HG03457 (cell line): Measurements from ENCODE around the gene GPBP1.
"Not testable (repeated sequence)": the region's sequence is repeated elsewhere in the genome, so short reads cannot be mapped to it uniquely, and the experiment has no call there.

Source experiments
- ATAC-seq: cut with Tn5 transposase; IDR thresholded peaks from one replicate; pipeline ENCODE4 v1.9.1; 2021; ENCODE audit warnings: moderate number of reproducible peaks; ENCODE audit not compliant: unreplicated experiment

The GPBP1 gene

GRCh38 chr5:57175551-57176309 is 1.9 kb downstream of the GPBP1 start:
- ATAC-seq: no peak

DNA sequence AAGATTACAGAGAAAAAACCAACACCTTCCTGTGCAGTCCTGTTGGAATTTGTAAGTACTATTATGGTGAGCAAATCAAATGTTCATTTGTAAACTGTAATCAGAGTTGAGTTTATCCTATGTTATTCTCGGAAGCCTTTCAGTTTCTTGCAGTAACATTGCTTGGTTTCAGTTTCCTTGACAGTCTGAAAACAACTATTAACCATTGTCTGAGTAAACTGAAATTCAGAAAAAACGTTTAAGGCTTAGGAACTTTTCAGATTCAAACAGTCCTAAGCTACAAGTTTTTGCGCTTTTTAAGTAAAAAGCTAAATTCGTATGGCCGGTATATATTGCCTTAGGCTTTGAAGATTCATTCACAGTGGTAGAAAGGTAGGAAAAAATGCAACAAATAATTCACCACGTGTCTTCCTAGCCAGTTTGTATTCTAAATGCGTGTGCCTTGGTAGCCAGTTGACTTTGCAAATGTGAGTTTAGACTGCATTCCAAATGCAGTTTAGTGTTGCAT is 2.5 kb downstream of the GPBP1 start:
- no peak for ATAC-seq

DNA sequence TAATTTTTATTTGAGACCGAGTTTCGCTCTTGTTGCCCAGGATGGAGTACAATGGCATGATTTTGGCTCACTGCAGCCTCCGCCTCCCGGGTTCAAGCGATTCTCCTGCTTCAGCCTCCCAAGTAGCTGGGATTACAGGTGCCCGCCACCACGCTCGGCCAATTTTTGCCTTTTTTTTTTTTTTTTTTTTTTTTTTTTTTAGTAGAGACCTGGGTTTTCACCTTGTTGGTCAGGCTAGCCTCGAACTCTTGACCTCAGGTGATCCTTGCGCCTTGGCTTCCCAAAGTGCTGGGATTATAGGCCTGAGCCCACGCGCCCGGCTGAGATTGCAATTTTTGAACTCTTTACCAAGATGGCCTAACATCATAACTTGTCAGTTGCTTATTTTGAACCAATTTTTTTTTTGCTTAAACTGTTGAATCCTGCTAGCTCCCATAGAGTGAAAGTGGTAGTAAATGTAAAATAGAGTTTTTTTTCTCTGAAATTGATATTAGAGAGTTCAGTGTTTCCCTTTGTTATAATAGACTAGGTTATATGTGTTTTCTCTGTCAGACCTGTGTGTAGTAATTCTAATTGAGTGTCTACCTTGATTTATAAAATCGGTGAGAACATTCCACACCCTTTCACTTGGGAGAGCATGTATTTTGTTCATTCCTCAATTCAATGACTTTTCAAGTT is 3.8 kb downstream of the GPBP1 start:
- ATAC-seq: no peak

DNA sequence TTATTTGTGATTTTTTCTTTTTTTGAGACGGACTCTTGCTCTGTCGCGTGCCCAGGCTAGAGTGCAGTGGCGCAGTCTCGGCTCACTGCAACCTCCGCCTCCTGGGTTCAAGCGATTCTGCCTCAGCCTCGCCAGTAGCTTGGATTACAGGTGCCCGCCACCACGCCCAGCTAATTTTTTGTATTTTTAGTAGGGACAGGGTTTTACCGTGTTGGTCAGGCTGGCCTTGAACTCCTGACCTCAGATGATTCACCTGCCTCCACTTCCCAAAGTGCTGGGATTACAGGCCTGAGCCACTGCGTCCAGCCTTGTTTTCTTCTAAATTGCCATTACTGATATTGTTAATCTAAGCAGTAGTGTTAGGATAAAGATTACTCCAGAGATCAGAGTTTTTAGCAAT is 4.4 kb downstream of the GPBP1 start:
- ATAC-seq: not testable (repeated sequence)

DNA sequence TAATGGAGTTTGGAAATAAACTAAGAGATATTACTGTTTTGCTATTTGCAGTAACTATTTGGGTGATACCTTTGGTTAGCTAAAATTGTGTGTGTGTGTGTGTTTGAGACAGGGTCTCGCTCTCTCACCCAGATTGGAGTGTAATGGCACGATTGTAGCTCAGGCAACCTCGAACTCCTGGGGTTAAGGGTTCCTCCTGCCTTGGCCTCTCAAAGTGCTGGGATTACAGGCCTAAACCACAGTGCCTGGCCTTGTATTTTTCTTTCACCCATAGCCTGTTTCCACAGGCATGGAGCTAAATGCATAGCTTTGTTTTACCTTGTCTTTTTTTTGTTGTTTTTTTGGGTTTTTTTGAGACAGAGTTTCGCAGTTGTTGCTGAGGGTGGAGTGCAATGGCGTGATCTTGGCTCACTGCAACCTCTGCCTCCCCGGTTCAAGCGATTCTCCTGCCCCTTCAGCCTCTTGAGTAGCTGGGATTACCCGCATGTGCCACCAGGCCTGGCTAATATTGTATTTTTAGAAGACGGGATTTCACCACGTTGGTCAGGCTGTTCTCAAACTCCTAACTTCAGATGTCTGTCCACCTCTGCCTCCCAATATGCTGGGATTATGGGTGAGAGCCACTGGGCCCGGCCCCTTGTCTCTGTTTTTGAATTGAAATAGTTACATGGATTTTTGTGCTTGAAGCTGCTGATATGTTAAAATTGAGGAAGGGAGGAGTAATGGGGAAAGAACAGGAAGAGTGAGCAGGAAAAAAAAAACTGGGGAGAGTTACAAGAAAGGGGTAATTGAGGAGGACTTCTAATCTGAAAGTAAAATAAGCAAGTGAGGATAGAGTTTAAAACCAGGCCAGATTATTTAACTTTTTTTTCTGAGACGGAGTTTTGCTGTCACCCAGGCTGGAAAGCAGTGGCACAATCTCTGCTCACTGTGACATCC is 5.7 kb downstream of the GPBP1 start:
- ATAC-seq: no peak

DNA sequence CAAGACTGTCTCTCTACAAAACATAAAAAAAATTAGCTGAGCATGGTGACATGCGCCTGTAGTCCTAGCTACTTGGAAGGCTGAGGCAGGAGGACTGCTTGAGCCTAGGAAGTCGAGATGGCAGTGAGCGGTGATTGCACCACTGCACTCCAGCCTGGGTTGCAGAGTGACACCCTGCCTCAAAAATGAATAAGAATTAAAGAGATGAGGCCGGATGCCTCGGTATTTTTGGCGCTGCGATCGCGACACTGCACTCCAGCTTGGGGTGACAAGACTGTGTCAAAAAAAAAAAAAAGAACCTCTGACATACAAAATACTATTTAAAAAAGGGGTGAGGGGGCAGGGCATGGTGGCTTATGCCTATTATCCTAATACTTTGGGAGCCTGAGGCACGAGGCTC is 7.3 kb downstream of the GPBP1 start:
- no peak for ATAC-seq

DNA sequence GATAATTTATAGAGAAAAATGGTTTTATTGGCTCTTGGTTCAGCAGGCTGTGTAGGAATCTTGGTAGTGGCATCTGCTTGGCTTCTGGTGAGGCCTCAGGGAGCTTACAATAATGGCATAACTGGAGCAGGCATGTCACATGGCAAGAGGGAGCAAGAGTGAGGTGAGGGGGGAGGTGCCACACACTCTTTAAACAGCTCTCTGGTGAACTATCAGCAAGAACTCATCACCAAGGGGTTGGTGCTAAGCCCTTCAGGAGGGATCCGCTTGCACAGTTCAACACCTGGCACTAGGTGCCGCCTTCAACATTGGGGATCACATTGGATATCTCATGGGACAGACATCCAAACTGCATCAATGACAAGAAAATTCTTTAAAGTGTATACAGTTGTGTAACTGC is 10.5 kb downstream of the GPBP1 start:
- ATAC-seq: no peak

DNA sequence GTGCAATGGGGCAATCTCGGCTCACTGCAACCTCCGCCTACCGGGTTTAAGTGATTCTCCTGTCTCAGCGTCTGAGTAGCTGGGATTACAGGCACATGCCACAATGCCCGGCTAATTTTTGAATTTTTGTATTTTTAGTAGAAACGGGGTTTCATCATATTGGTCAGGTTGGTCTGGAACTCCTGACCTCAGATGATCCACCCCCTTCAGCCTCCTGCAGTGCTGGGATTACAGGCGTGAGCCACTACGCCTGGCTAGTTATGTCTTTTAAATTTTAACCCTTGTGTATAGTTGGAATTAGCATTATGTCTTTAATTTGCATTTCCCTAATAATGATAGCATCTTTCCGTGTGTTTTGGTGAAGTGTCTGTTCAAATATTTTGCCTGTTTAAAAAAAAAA is 11.5 kb downstream of the GPBP1 start:
- ATAC-seq: no peak

DNA sequence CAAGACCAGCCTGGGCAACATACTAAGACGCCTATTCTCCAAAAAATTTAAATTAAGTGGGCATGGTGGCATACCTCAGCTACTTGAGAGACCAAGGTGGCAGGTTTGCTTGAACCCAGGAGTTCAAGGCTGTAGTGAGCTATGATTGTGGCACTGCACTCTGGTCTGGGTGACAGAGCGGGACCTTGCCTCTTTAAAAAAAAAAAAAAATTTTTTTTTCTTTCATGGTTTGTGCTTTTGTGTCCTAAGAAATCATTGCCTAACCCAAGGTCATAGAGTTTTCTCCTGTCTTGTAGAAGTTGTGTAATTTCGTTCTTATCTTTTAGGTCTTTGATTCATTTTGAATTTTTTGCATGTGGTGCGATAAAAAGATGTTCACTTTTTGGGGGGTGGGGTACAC is 12.3 kb downstream of the GPBP1 start:
- no peak for ATAC-seq

GRCh38 chr5:57187977-57188376 is 14.1 kb downstream of the GPBP1 start:
- ATAC-seq: not testable (repeated sequence)

GRCh38 chr5:57189515-57189914 is 15.7 kb downstream of the GPBP1 start:
- no peak for ATAC-seq

GRCh38 chr5:57190593-57190992 is 16.7 kb downstream of the GPBP1 start:
- ATAC-seq: no peak

GRCh38 chr5:57191163-57191562 is 17.3 kb downstream of the GPBP1 start:
- no peak for ATAC-seq

DNA sequence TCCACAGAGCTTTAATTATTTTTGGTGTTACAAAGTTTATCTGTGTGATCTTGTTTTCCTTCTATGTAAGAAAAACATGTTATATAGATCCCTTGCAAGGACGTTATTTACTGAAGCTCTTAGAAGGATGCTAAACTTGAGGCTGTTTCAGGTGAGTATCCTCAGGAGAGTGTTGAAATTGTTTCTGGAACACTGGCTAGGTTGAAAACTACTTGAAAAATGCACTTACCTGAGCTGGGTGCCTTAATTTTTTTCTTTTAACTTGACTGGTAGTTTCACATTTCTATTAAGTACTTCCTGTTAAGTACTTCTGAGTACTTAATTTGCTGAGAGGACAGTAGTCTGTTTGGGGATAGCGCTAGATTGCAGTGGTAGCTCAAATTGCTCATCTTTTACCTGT is 18.1 kb downstream of the GPBP1 start:
- ATAC-seq: no peak

DNA sequence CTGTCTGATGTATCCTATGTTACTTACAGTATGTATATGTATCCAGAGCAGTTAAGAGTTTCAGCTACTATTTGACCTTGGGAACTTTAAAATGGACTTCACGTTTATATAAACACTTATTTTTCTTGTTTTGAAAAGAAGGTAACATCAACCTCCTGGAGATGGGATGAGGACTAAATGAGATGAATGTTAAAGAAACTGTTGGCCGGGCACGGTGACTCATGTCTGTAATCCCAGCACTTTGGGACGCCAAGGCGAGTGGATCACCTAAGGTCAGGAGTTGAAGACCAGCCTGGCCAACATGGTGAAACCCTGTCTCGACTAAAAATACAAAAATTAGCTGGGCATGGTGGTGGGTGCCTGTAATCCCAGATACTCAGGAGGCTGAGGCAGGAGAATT is 19.0 kb downstream of the GPBP1 start:
- ATAC-seq: not testable (repeated sequence)

- ATAC-seq: no peak
Observed at GRCh38 chr5:57193757-57194413, 20.0 kb downstream of the GPBP1 start.

DNA sequence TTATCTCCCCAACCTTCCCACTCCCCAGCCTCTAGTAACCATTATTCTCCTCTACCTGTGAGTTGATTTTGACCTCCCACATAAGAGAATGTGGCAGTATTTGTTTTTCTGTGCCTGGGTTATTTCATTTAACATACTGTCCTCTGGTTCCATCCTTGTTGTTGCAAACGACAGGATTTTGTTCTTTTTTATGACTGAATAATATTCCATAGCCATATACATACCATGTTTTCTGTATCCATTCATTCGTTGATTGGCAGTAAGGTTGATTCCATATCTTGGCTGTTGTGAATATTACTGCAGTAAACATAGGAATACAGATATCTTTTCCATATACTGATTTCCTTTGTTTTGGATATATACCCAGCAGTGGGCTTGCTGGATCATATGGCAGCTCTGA is 20.8 kb downstream of the GPBP1 start:
- ATAC-seq: no peak

- ATAC-seq: no peak
Observed at GRCh38 chr5:57195060-57195459, 21.2 kb downstream of the GPBP1 start.

GRCh38 chr5:57199866-57200265 is 26.0 kb downstream of the GPBP1 start:
- no peak for ATAC-seq

- no peak for ATAC-seq
Observed at GRCh38 chr5:57202811-57203210, 29.0 kb downstream of the GPBP1 start.
